Fibroblast of mammary gland (primary cell): ENCODE results near the gene CKLF.
A peak's percentile ranks its signal among the peaks of the same experiment; 100 is the strongest.
"Not testable (repeated sequence)": the region's sequence is repeated elsewhere in the genome, so short reads cannot be mapped to it uniquely, and the experiment has no call there.

ENCODE experiments used
- DNase-seq: peaks from one replicate; pipeline ENCODE4 v3.0.0-alpha.2; 2010; ENCODE audit warnings: low read depth
- H3K4me3 ChIP-seq: 2 replicates; pipeline ENCODE4 v1.5.1; 2011; ENCODE audit warnings: low read depth, mild to moderate bottlenecking, low read length, moderate library complexity; ENCODE audit not compliant: control insufficient read depth
- TF ChIP-seq, protein P1 (sequence below): conservative IDR thresholded peaks from 2 replicates; pipeline ENCODE4 v1.5.1; 2011; ENCODE audit warnings: low read depth, low read length, inconsistent platforms; ENCODE audit not compliant: control insufficient read depth, insufficient read depth

Gene CKLF

DNA sequence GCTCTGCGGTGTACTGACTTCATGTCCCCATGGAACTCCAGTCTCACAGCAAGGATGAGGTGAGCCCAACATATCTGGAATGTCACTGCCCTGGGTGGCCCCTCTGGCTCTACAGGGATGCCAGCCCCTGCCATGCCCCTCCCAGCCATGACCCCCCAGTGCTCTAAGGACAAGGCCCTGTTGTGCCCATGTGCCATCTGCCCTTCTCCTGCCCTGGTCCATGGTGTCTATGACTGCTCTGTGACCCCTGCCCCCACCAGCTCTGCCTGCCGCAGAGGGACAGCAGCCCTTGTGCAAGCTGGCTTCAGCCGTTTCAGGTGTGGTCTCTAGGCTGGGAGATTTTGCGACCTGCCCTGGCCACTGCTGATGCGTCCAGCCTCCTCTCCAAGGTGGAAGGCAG is 42.8 kb upstream of the CKLF start:
- H3K4me3 ChIP-seq: no peak overlapping the region
- TF ChIP-seq, protein P1, sequence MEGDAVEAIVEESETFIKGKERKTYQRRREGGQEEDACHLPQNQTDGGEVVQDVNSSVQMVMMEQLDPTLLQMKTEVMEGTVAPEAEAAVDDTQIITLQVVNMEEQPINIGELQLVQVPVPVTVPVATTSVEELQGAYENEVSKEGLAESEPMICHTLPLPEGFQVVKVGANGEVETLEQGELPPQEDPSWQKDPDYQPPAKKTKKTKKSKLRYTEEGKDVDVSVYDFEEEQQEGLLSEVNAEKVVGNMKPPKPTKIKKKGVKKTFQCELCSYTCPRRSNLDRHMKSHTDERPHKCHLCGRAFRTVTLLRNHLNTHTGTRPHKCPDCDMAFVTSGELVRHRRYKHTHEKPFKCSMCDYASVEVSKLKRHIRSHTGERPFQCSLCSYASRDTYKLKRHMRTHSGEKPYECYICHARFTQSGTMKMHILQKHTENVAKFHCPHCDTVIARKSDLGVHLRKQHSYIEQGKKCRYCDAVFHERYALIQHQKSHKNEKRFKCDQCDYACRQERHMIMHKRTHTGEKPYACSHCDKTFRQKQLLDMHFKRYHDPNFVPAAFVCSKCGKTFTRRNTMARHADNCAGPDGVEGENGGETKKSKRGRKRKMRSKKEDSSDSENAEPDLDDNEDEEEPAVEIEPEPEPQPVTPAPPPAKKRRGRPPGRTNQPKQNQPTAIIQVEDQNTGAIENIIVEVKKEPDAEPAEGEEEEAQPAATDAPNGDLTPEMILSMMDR: no peak
- no peak for DNase-seq

- no peak for DNase-seq
- TF ChIP-seq, protein P1: no peak
- H3K4me3 ChIP-seq: no peak overlapping the region
Observed at GRCh38 chr16:66510298-66510697, 42.1 kb upstream of the CKLF start.

DNA sequence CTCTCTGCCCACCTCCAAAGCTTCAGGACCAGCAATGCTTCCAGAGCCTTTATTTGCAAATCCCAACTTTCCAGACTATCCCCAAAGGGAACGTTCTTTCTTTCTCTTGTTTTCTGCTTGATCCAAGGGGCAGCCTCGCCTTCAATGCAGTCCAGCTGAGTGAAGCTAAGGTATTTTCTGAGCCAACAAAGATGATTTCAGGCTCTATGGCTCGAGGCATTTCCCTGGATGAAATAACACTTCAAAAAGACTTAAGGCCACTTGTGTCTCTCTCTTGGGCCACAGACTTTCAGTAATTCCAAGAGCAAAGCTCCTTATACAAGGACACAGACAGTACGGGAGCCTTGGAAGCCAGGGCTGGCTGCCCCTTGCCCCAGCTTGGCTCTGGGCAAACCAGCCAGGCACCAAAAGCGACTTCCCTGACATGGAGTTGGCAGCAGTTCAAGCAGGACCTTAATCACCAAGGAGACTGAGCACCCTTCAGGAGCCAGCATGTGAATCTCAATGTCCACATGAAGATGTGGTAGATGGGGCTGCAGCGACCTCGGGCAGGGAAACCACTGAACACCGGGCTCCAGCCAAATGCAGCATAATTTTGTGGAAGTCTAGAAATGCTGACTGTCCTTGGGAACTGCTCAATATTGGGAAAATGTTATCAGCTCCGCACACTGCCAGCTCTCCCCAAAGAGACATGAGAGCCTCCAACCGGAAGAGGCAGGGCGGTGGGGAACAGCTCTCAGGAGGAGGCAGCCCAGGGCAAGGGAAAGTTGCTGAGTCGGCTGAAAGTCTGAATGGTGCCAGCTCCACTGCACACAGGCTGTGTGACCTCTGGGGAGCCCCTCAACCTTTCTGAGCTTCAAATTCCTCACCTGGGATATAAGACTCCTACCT is 41.4 kb upstream of the CKLF start:
- TF ChIP-seq, protein P1: no peak
- H3K4me3 ChIP-seq: no peak overlapping the region
- DNase-seq: no peak

DNA sequence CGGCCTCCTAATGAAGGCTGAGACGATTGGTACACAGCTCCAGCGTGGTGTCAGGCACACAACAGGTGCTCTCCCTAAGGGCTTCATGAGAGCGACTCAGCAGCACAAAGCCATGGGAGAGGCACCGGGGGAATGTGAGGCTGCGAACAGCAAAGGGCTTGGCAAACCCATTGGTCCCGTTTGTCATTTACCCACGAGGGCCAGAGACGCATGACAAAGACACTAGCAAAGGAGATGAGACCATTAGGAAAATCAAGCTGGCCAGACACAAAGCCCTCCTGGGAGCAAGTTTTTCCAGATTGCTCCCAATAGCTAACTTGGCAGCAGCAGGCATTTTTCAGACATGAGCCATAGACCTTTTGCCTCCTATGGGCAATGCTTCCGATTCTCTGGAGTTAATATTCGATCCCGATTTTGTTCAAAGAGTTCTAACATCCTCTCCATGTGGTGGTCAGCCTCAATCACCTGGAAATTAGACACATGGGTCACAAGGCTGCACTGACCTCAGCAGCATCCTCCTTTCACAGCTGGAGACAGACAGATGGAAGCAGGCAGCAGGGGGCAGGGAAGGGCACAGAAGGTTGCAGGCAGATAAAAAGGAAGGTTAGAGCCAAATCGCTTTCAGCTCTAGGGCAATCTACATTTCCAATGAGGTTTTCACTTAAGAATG is 40.6 kb upstream of the CKLF start:
- TF ChIP-seq, protein P1: peak; percentile 12
- no peak overlapping the region for H3K4me3 ChIP-seq
- peak; percentile 84 for DNase-seq

GRCh38 chr16:66512272-66513110 is 39.9 kb upstream of the CKLF start:
- DNase-seq: peak; percentile 51
- no peak overlapping the region for H3K4me3 ChIP-seq
- TF ChIP-seq, protein P1: no peak

GRCh38 chr16:66513111-66513723 is 39.2 kb upstream of the CKLF start:
- no peak for DNase-seq
- TF ChIP-seq, protein P1: no peak
- H3K4me3 ChIP-seq: no peak overlapping the region

DNA sequence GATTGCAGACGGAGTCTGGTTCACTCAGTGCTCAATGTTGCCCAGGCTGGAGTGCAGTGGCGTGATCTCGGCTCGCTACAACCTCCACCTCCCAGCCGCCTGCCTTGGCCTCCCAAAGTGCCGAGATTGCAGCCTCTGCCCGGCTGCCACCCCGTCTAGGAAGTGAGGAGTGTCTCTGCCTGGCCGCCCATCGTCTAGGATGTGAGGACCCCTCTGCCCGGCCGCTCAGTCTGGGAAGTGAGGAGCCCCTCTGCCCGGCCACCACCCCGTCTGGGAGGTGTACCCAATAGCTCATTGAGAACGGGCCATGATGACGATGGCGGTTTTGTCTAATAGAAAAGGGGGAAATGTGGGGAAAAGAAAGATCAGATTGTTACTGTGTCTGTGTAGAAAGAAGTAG is 38.0 kb upstream of the CKLF start:
- not testable (repeated sequence) for DNase-seq, H3K4me3 ChIP-seq

DNA sequence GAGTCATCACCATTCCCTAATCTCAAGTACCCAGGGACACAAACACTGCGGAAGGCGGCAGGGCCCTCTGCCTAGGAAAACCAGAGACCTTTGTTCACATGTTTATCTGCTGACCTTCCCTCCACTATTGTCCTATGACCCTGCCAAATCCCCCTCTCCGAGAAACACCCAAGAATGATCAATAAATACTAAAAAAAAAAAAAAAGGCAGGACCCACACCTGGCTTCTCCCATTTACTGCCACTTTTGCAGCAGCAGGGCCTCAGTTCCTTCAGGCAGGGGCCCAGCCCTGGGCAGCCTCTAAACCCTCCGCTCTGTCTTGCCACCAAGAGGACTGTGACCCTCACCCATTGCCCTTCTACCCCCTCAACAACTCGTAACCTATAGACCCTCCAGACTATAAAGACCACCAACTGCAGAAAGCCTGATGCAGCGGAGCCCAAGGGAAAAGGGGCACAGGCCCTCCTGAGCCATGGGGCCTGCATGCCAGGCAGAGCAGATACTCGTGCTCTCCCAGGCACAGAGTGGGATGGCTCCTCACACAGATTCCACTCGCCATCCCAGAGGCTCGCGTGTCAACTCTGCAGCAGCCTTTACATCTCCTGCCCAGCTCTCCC is 37.3 kb upstream of the CKLF start:
- DNase-seq, H3K4me3 ChIP-seq: not testable (repeated sequence)
